ENCODE measurements around the gene ITLN1. TPM values are rescaled to one million over a fixed set of nuclear protein-coding genes. Genes with fewer than 3 reads are reported as not detected.
"Not testable (repeated sequence)": the region's sequence is repeated elsewhere in the genome, so short reads cannot be mapped to it uniquely, and the experiment has no call there.

ITLN1 gene
- total RNA-seq, 4 donors from 2014 or later: 0.90 to 1.2 TPM; not detected in 2

- no peak for DNase-seq
- Histone ChIP-seq H3K36me3 (no peaks in the 10 kb centered on the region), H3K9me3 (no peaks in the 10 kb centered on the region), H3K4me3 (no peak overlapping the region), H3K27me3 (no peaks in the 10 kb centered on the region), H3K4me1 (no peaks in the 10 kb centered on the region), H3K27ac (no peak overlapping the region)
- intact Hi-C loops (cut with DNase I; ENCODE audit: low total_unique reads): no loop called here
- TF ChIP-seq POLR2A (IDR thresholded peaks at IDR 0.05) (no peak), CTCF (IDR thresholded peaks at IDR 0.05) (no peak)
These were observed 20.0 kb upstream of the ITLN1 start for GRCh38 chr1:160904783-160905616.

- H3K9me3 ChIP-seq; H3K4me1 ChIP-seq; H3K27ac ChIP-seq; H3K27me3 ChIP-seq; DNase-seq; intact Hi-C loops (cut with DNase I; ENCODE audit: low total_unique reads); H3K36me3 ChIP-seq; H3K4me3 ChIP-seq: not testable (repeated sequence)
These were observed 17.3 kb upstream of the ITLN1 start for GRCh38 chr1:160902251-160902650.

- no peak for DNase-seq
- H3K4me1 ChIP-seq: no peaks in the 10 kb centered on the region
- H3K9me3 ChIP-seq: no peaks in the 10 kb centered on the region
- H3K36me3 ChIP-seq: no peaks in the 10 kb centered on the region
- intact Hi-C loops (cut with DNase I; ENCODE audit: low total_unique reads): no loop called here
- no peak for TF ChIP-seq POLR2A (IDR thresholded peaks at IDR 0.05)
- no peak for TF ChIP-seq CTCF (IDR thresholded peaks at IDR 0.05)
- no peaks in the 10 kb centered on the region for H3K27me3 ChIP-seq
- no peak overlapping the region for H3K27ac ChIP-seq
- H3K4me3 ChIP-seq: no peak overlapping the region
These were observed 16.8 kb upstream of the ITLN1 start for GRCh38 chr1:160901768-160902167.

- H3K9me3 ChIP-seq; intact Hi-C loops (cut with DNase I; ENCODE audit: low total_unique reads); H3K27me3 ChIP-seq; DNase-seq; H3K4me3 ChIP-seq; H3K4me1 ChIP-seq; H3K27ac ChIP-seq; H3K36me3 ChIP-seq: not testable (repeated sequence)
These were observed 15.7 kb upstream of the ITLN1 start for GRCh38 chr1:160900683-160901082.

GRCh38 chr1:160894368-160895135 lies 9.6 kb upstream of the ITLN1 start:
- H3K27ac ChIP-seq; DNase-seq; intact Hi-C loops (cut with DNase I; ENCODE audit: low total_unique reads); H3K36me3 ChIP-seq; H3K27me3 ChIP-seq; H3K4me1 ChIP-seq; H3K4me3 ChIP-seq; H3K9me3 ChIP-seq: not testable (repeated sequence)

DNA sequence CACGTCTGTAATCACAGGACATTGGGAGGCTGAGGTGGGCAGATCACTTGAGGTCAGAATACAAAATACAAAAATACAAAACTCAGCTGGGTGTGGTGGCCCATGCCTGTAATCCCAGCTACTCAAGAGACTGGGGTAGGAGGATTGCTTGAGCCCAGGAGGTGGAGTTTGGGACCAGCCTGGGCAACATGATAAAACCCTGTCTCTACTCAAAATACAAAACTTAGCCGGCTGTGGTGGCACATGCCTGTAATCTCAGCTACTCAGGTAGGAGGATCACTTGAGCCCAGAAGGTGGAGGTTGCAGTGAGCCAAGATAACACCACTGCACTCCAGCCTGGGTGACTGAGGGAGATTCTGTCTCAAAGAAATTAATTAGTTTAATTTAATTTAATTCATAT lies 6.5 kb upstream of the ITLN1 start:
- H3K4me3 ChIP-seq: no peak overlapping the region
- no peak overlapping the region for H3K27ac ChIP-seq
- no peak for DNase-seq
- intact Hi-C loops (cut with DNase I; ENCODE audit: low total_unique reads): no loop called here
- no peaks in the 10 kb centered on the region for H3K27me3 ChIP-seq
- H3K4me1 ChIP-seq: no peaks in the 10 kb centered on the region
- H3K36me3 ChIP-seq: no peaks in the 10 kb centered on the region
- no peaks in the 10 kb centered on the region for H3K9me3 ChIP-seq
- TF ChIP-seq CTCF (IDR thresholded peaks at IDR 0.05): no peak

Data from uterus (tissue), 4 donors.